MCF 10A (cell line): Measurements from ENCODE around the gene GPATCH11. TPM values are rescaled to one million over a fixed set of nuclear protein-coding genes. Genes with fewer than 3 reads are reported as not detected.

ENCODE experiments used
- BruUV-seq: library from RNA; stranded (reverse); fragments of 400-500 nt; replicated peaks from 2 replicates; lab custom pipeline; 2021; lab: Mats Ljungman, UMichigan
- CTCF ChIA-PET: fragments of 300-600 bp; sonication (Branson Sonifier 250); formaldehyde crosslinking; extraction: SDS; loops from one replicate; lab custom pipeline; 2021; ENCODE audit warnings: antibody characterized with exemption, inconsistent platforms; lab: Yijun Ruan, JAX
- POLR2A ChIA-PET: fragments of 300-600, 350-650 bp; sonication (Branson Sonifier 250); formaldehyde crosslinking; extraction: SDS; loops from one replicate; lab custom pipeline; 2020; ENCODE audit warnings: antibody characterized with exemption, inconsistent platforms; lab: Yijun Ruan, JAX
- DNase-seq: peaks from one replicate; pipeline ENCODE4 v3.0.0-alpha.2; 2018; ENCODE audit not compliant: unreplicated experiment
- H3K27ac Mint-ChIP-seq: one replicate; pipeline ENCODE4 v1.8.0; 2022; ENCODE audit warnings: mild to moderate bottlenecking, low read depth, mixed read lengths; ENCODE audit not compliant: unreplicated experiment
- H3K27me3 Mint-ChIP-seq: one replicate; pipeline ENCODE4 v1.8.0; 2022; ENCODE audit warnings: mixed read lengths; ENCODE audit not compliant: insufficient read depth, unreplicated experiment
- H3K36me3 Mint-ChIP-seq: one replicate; pipeline ENCODE4 v1.8.0; 2022; ENCODE audit warnings: mild to moderate bottlenecking, moderate library complexity, mixed read lengths; ENCODE audit not compliant: insufficient read depth, unreplicated experiment
- H3K4me1 Mint-ChIP-seq: one replicate; pipeline ENCODE4 v1.8.0; 2022; ENCODE audit warnings: mixed read lengths; ENCODE audit not compliant: insufficient read depth, unreplicated experiment
- H3K4me3 Mint-ChIP-seq: one replicate; pipeline ENCODE4 v1.8.0; 2022; ENCODE audit warnings: mild to moderate bottlenecking, moderate library complexity, mixed read lengths; ENCODE audit not compliant: unreplicated experiment
- H3K9me3 Mint-ChIP-seq: one replicate; pipeline ENCODE4 v1.8.0; 2022; ENCODE audit warnings: mixed read lengths; ENCODE audit not compliant: unreplicated experiment
- CTCF ChIP-seq: fragments of 200-600 bp; IDR thresholded peaks from one replicate; pipeline ENCODE4 v1.8.0; 2022; ENCODE audit warnings: antibody characterized with exemption, mild to moderate bottlenecking; ENCODE audit not compliant: unreplicated experiment
- intact Hi-C: fragments of 100-400 bp; cut with micrococcal nuclease; formaldehyde crosslinking; loops from 2 replicates; pipeline ENCODE4 v1.14.1; 2022
- total RNA-seq: library from RNA; stranded (reverse); gene quantifications from 2 replicates; pipeline ENCODE4 v1.2.3, GENCODE V29; 2022

GPATCH11 gene
- total RNA-seq, 1 experiment from 2014 or later: 5.5 TPM

- no peak for DNase-seq
- no peak for TF ChIP-seq CTCF
- Mint-ChIP-seq H3K27me3 (no peaks in the 10 kb centered on the region), H3K4me3 (no peak overlapping the region), H3K4me1 (no peaks in the 10 kb centered on the region), H3K9me3 (no peaks in the 10 kb centered on the region), H3K27ac (no peak overlapping the region), H3K36me3 (peaks cover 84% of the 10 kb centered on the region)
- intact Hi-C loops: no loop called here
- BruUV-seq: no TSS peak
- POLR2A ChIA-PET: interaction anchor here (0.5 to 0.7 kb wide), 2 partner anchors 116 to 170 kb away, joined by 3 to 4 read pairs; partner anchors contain the start of genes CEBPZ and NDUFAF7
- CTCF ChIA-PET: no interaction called here
These were observed 22.5 kb upstream of the GPATCH11 start for GRCh38 chr2:37061776-37062175.

- Mint-ChIP-seq H3K4me3 (no peak overlapping the region), H3K9me3 (no peaks in the 10 kb centered on the region), H3K27ac (no peak overlapping the region), H3K4me1 (peaks cover 5% of the 10 kb centered on the region), H3K27me3 (no peaks in the 10 kb centered on the region), H3K36me3 (peaks cover 88% of the 10 kb centered on the region)
- no peak for TF ChIP-seq CTCF
- ChIA-PET POLR2A (interaction anchor here (1.6 to 2.4 kb wide), 2 partner anchors 10 to 15 kb away, joined by 6 to 8 read pairs; partner anchors contain the start of genes GPATCH11 and HEATR5B), CTCF (no interaction called here)
- no TSS peak for BruUV-seq
- intact Hi-C loops: no loop called here
- DNase-seq: no peak
These were observed 15.6 kb upstream of the GPATCH11 start for GRCh38 chr2:37068686-37069085.

GRCh38 chr2:37070931-37071330 lies 13.4 kb upstream of the GPATCH11 start:
- intact Hi-C loops: no loop called here
- no TSS peak for BruUV-seq
- peaks cover 82% of the 10 kb centered on the region for H3K36me3 Mint-ChIP-seq

GRCh38 chr2:37080266-37080665 lies 4.1 kb upstream of the GPATCH11 start:
- POLR2A ChIA-PET: no interaction called here
- H3K4me3 Mint-ChIP-seq: no peak overlapping the region

More at GRCh38 chr2:37070931-37071330, 13.4 kb upstream of the GPATCH11 start:
- ChIA-PET POLR2A (no interaction called here), CTCF (no interaction called here)
- no peaks in the 10 kb centered on the region for H3K9me3 Mint-ChIP-seq
- no peak overlapping the region for H3K27ac Mint-ChIP-seq
- no peaks in the 10 kb centered on the region for H3K27me3 Mint-ChIP-seq
- TF ChIP-seq CTCF: no peak
- DNase-seq: no peak
- H3K4me1 Mint-ChIP-seq: peaks cover 5% of the 10 kb centered on the region
- no peak overlapping the region for H3K4me3 Mint-ChIP-seq

More at GRCh38 chr2:37080266-37080665, 4.1 kb upstream of the GPATCH11 start:
- no peak for TF ChIP-seq CTCF
- CTCF ChIA-PET: no interaction called here
- H3K4me1 Mint-ChIP-seq: peaks cover 30% of the 10 kb centered on the region
- H3K27ac Mint-ChIP-seq: no peak overlapping the region
- no TSS peak for BruUV-seq
- peaks cover 36% of the 10 kb centered on the region for H3K36me3 Mint-ChIP-seq
- no peaks in the 10 kb centered on the region for H3K27me3 Mint-ChIP-seq
- no peaks in the 10 kb centered on the region for H3K9me3 Mint-ChIP-seq
- intact Hi-C loops: no loop called here
- DNase-seq: no peak
